OCI-LY1 (cell line): ENCODE results near the gene SLC35F3.

Experiments
- H2AFZ ChIP-seq: fragments of 200-600 bp; sonication (generic), shearing (Covaris generic); 2 replicates; pipeline ENCODE4 v1.6.0; 2014; ENCODE audit warnings: antibody characterized with exemption, mild to moderate bottlenecking, low read length
- H3F3A ChIP-seq: fragments of 200-600 bp; sonication (generic), shearing (Covaris generic); 2 replicates; pipeline ENCODE4 v1.6.0; 2014; ENCODE audit warnings: mild to moderate bottlenecking, antibody characterized with exemption, low read length, moderate library complexity; ENCODE audit not compliant: insufficient read depth
- H3K27ac ChIP-seq: fragments of 200-600 bp; sonication (generic); 2 replicates; pipeline ENCODE4 v1.5.1; 2014; ENCODE audit warnings: low read length, mixed run types, mild to moderate bottlenecking, low read depth; ENCODE audit not compliant: poor library complexity, severe bottlenecking
- H3K27me3 ChIP-seq: fragments of 200-600 bp; sonication (generic); 2 replicates; pipeline ENCODE4 v1.6.0; 2014; ENCODE audit warnings: antibody characterized with exemption, mild to moderate bottlenecking, low read length, moderate library complexity; ENCODE audit not compliant: insufficient read depth
- H3K36me3 ChIP-seq: fragments of 200-600 bp; sonication (generic); 2 replicates; pipeline ENCODE4 v1.6.1; 2014; ENCODE audit warnings: mild to moderate bottlenecking, antibody characterized with exemption, low read length, moderate library complexity, mixed read lengths; ENCODE audit not compliant: insufficient read depth
- H3K4me1 ChIP-seq: fragments of 200-600 bp; sonication (generic); 2 replicates; pipeline ENCODE4 v1.5.1; 2014; ENCODE audit warnings: mild to moderate bottlenecking, low read length, moderate library complexity; ENCODE audit not compliant: insufficient read depth, severe bottlenecking
- H3K4me2 ChIP-seq: fragments of 200-600 bp; sonication (generic), shearing (Covaris generic); 2 replicates; pipeline ENCODE4 v1.6.1; 2014; ENCODE audit warnings: low read length
- H3K4me3 ChIP-seq: fragments of 200-600 bp; sonication (generic); 2 replicates; pipeline ENCODE4 v1.5.1; 2014; ENCODE audit warnings: low read length, low read depth, mild to moderate bottlenecking, mixed read lengths; ENCODE audit not compliant: poor library complexity, severe bottlenecking
- H3K79me2 ChIP-seq: fragments of 200-600 bp; shearing (Covaris generic); 2 replicates; pipeline ENCODE4 v1.6.1; 2016; ENCODE audit warnings: mixed run types, low read length, mixed read lengths; ENCODE audit not compliant: insufficient read depth
- H3K9ac ChIP-seq: fragments of 200-600 bp; sonication (generic), shearing (Covaris generic); 2 replicates; pipeline ENCODE4 v1.6.1; 2014; ENCODE audit warnings: mild to moderate bottlenecking, low read length, mixed read lengths
- H3K9me2 ChIP-seq: fragments of 200-600 bp; sonication (generic), shearing (Covaris generic); 2 replicates; pipeline ENCODE4 v1.6.1; 2014; ENCODE audit warnings: low read depth, mild to moderate bottlenecking, low read length, mixed read lengths
- H3K9me3 ChIP-seq: fragments of 200-600 bp; shearing (Covaris generic); 2 replicates; pipeline ENCODE4 v1.6.1; 2014; ENCODE audit warnings: low read length, mixed read lengths
- H4K20me1 ChIP-seq: fragments of 200-600 bp; sonication (generic), shearing (Covaris generic); 2 replicates; pipeline ENCODE4 v1.6.0; 2016; ENCODE audit warnings: mild to moderate bottlenecking, low read length; ENCODE audit not compliant: insufficient read depth
- CTCF ChIP-seq: fragments of 200-600 bp; sonication (generic), shearing (Covaris generic); IDR thresholded peaks from 2 replicates; pipeline ENCODE4 v1.5.1; 2017; ENCODE audit warnings: mild to moderate bottlenecking, antibody characterized with exemption, low read length, moderate library complexity, mixed read lengths
- EZH2 ChIP-seq: fragments of 200-600 bp; sonication (generic), shearing (Covaris generic); IDR thresholded peaks from 2 replicates; pipeline ENCODE4 v1.8.0; 2017; ENCODE audit warnings: borderline replicate concordance, mixed run types, mild to moderate bottlenecking, antibody characterized with exemption, low read length, moderate library complexity, mixed read lengths

Gene SLC35F3

GRCh38 chr1:234229581-234230387 lies 325.3 kb downstream of the SLC35F3 start:
- Histone ChIP-seq H4K20me1 (no peaks in the 10 kb centered on the region), H3K4me1 (no peaks in the 10 kb centered on the region), H3K9ac (no peak overlapping the region), H3K9me2 (no peaks in the 10 kb centered on the region), H3K4me3 (no peak overlapping the region), H3K79me2 (no peaks in the 10 kb centered on the region), H3K27ac (no peak overlapping the region), H3F3A (no peaks in the 10 kb centered on the region), H3K27me3 (no peaks in the 10 kb centered on the region), H3K4me2 (no peak overlapping the region), H2AFZ (no peak overlapping the region), H3K36me3 (no peaks in the 10 kb centered on the region), H3K9me3 (no peaks in the 10 kb centered on the region)
- TF ChIP-seq CTCF = no peak
- TF ChIP-seq EZH2 = no peak

- no peak overlapping the region for H3K4me2 ChIP-seq
- no peaks in the 10 kb centered on the region for H3K27me3 ChIP-seq
- no peak overlapping the region for H3K4me3 ChIP-seq
- H4K20me1 ChIP-seq = no peaks in the 10 kb centered on the region
- H3K9me3 ChIP-seq = no peaks in the 10 kb centered on the region
- H3K27ac ChIP-seq = no peak overlapping the region
- no peaks in the 10 kb centered on the region for H3K9me2 ChIP-seq
- no peaks in the 10 kb centered on the region for H3K79me2 ChIP-seq
- H3F3A ChIP-seq = no peaks in the 10 kb centered on the region
- H2AFZ ChIP-seq = no peak overlapping the region
- TF ChIP-seq CTCF (no peak), EZH2 (no peak)
- no peaks in the 10 kb centered on the region for H3K4me1 ChIP-seq
- H3K9ac ChIP-seq = no peak overlapping the region
- H3K36me3 ChIP-seq = no peaks in the 10 kb centered on the region
These were observed 326.0 kb downstream of the SLC35F3 start for GRCh38 chr1:234230414-234230862.

- no peaks in the 10 kb centered on the region for H4K20me1 ChIP-seq
- H3K27ac ChIP-seq = no peak overlapping the region
- no peak overlapping the region for H3K9ac ChIP-seq
- H3K79me2 ChIP-seq = no peaks in the 10 kb centered on the region
- H3F3A ChIP-seq = no peaks in the 10 kb centered on the region
- no peaks in the 10 kb centered on the region for H3K27me3 ChIP-seq
- H2AFZ ChIP-seq = no peak overlapping the region
- H3K4me3 ChIP-seq = no peak overlapping the region
- no peak for TF ChIP-seq EZH2
- H3K9me2 ChIP-seq = no peaks in the 10 kb centered on the region
- no peaks in the 10 kb centered on the region for H3K36me3 ChIP-seq
- no peaks in the 10 kb centered on the region for H3K4me1 ChIP-seq
- H3K4me2 ChIP-seq = no peak overlapping the region
- no peaks in the 10 kb centered on the region for H3K9me3 ChIP-seq
These were observed 326.8 kb downstream of the SLC35F3 start for GRCh38 chr1:234231061-234231892.
